DOHH2 (cell line): Measurements from ENCODE around the gene EPHA4.

ENCODE experiments used
- H3F3A ChIP-seq: fragments of 200-600 bp; sonication (generic), shearing (Covaris generic); 2 replicates; pipeline ENCODE4 v1.6.0; 2016; ENCODE audit warnings: antibody characterized with exemption, mild to moderate bottlenecking; ENCODE audit not compliant: control insufficient read depth, insufficient read depth
- H3K27ac ChIP-seq: fragments of 200-600 bp; sonication (generic); 2 replicates; pipeline ENCODE4 v1.5.1; 2014; ENCODE audit warnings: low read depth, mild to moderate bottlenecking, low read length, moderate library complexity
- H3K27me3 ChIP-seq: fragments of 200-600 bp; sonication (generic); 2 replicates; pipeline ENCODE4 v1.6.1; 2014; ENCODE audit warnings: mild to moderate bottlenecking, low read length, mixed read lengths; ENCODE audit not compliant: control insufficient read depth
- H3K36me3 ChIP-seq: fragments of 200-600 bp; sonication (generic); 2 replicates; pipeline ENCODE4 v1.6.1; 2014; ENCODE audit warnings: mild to moderate bottlenecking, low read length, moderate library complexity, mixed read lengths; ENCODE audit not compliant: control insufficient read depth
- H3K4me1 ChIP-seq: fragments of 200-600 bp; sonication (generic); 2 replicates; pipeline ENCODE4 v1.6.1; 2014; ENCODE audit warnings: mild to moderate bottlenecking, low read length, mixed read lengths; ENCODE audit not compliant: control insufficient read depth
- H3K4me2 ChIP-seq: fragments of 200-600 bp; sonication (generic); 2 replicates; pipeline ENCODE4 v1.6.0; 2014; ENCODE audit warnings: mild to moderate bottlenecking, low read length, moderate library complexity
- H3K4me3 ChIP-seq: fragments of 200-600 bp; sonication (generic); 2 replicates; pipeline ENCODE4 v1.5.1; 2014; ENCODE audit warnings: mild to moderate bottlenecking, low read length, mixed read lengths
- H3K79me2 ChIP-seq: fragments of 200-600 bp; sonication (generic); 2 replicates; pipeline ENCODE4 v1.6.1; 2014; ENCODE audit warnings: mild to moderate bottlenecking, low read length, mixed read lengths; ENCODE audit not compliant: control insufficient read depth
- H3K9me2 ChIP-seq: fragments of 200-600 bp; sonication (generic); replicated peaks from 2 replicates; pipeline ENCODE4 v1.6.1; 2014; ENCODE audit warnings: mild to moderate bottlenecking, low read length, mixed read lengths; ENCODE audit not compliant: control insufficient read depth
- H3K9me3 ChIP-seq: fragments of 200-600 bp; sonication (generic); 2 replicates; pipeline ENCODE4 v1.6.1; 2014; ENCODE audit warnings: antibody characterized with exemption, low read length, mixed read lengths; ENCODE audit not compliant: control insufficient read depth, insufficient read depth
- H4K20me1 ChIP-seq: fragments of 200-600 bp; sonication (generic); 2 replicates; pipeline ENCODE4 v1.6.0; 2014; ENCODE audit warnings: low read depth, mild to moderate bottlenecking, antibody characterized with exemption, low read length, moderate library complexity; ENCODE audit not compliant: control insufficient read depth, insufficient read depth
- EZH2phosphoT487 ChIP-seq: fragments of 200-600 bp; sonication (generic); IDR thresholded peaks from 2 replicates; pipeline ENCODE4 v1.6.1; 2017; ENCODE audit warnings: borderline replicate concordance, mild to moderate bottlenecking, antibody characterized with exemption, low read length, moderate library complexity, mixed read lengths
- TF ChIP-seq, protein P1 (sequence below): fragments of 200-600 bp; sonication (generic); IDR thresholded peaks from one replicate; pipeline ENCODE4 v1.5.1; 2014; ENCODE audit warnings: antibody characterized with exemption, mild to moderate bottlenecking, low read depth, low read length; ENCODE audit not compliant: poor library complexity, severe bottlenecking

EPHA4 gene

DNA sequence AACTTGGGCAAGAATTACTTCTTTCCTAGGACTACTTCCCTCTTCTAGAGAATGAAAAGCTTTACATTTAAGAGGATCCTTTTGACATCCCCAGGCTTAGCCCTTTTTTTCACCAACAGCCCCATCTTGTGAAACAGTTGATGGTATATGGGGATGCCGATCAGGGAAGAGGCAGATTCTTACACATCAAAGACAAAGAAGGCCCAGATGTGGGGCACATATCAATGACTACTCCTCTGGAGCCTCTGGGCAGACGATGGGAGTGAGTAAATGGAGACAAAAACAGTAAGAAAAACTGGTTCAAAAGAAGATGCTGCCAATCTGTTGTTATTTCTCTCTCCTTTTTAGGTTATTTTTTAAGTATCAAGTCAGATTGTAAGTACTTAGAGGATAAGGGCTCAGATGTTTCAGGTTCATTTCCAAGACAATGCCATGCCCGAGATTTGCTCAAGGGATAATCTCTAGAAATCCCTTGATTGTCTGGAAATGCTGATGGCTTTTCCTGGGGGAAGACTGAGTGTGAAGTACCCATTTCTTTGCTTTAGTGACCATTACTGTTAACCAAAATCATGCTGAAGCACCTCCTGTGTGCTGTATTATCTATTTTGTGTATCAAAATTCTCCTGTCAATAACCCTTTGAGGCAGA is 117.5 kb downstream of the EPHA4 start:
- H3K4me3 ChIP-seq = no peak overlapping the region
- H3K79me2 ChIP-seq = no peaks in the 10 kb centered on the region
- H3K4me1 ChIP-seq = peaks cover 4% of the 10 kb centered on the region; the same call in 1 of the 2 replicates
- TF ChIP-seq EZH2phosphoT487 = no peak
- TF ChIP-seq, protein P1, sequence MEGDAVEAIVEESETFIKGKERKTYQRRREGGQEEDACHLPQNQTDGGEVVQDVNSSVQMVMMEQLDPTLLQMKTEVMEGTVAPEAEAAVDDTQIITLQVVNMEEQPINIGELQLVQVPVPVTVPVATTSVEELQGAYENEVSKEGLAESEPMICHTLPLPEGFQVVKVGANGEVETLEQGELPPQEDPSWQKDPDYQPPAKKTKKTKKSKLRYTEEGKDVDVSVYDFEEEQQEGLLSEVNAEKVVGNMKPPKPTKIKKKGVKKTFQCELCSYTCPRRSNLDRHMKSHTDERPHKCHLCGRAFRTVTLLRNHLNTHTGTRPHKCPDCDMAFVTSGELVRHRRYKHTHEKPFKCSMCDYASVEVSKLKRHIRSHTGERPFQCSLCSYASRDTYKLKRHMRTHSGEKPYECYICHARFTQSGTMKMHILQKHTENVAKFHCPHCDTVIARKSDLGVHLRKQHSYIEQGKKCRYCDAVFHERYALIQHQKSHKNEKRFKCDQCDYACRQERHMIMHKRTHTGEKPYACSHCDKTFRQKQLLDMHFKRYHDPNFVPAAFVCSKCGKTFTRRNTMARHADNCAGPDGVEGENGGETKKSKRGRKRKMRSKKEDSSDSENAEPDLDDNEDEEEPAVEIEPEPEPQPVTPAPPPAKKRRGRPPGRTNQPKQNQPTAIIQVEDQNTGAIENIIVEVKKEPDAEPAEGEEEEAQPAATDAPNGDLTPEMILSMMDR = no peak
- no peaks in the 10 kb centered on the region for H3K36me3 ChIP-seq
- no peaks in the 10 kb centered on the region for H4K20me1 ChIP-seq
- no peaks in the 10 kb centered on the region for H3K27me3 ChIP-seq
- H3K4me2 ChIP-seq = no peak overlapping the region
- H3K9me2 ChIP-seq = no peaks in the 10 kb centered on the region
- H3F3A ChIP-seq = no peaks in the 10 kb centered on the region
- H3K27ac ChIP-seq = no peak overlapping the region
- H3K9me3 ChIP-seq = no peaks in the 10 kb centered on the region

DNA sequence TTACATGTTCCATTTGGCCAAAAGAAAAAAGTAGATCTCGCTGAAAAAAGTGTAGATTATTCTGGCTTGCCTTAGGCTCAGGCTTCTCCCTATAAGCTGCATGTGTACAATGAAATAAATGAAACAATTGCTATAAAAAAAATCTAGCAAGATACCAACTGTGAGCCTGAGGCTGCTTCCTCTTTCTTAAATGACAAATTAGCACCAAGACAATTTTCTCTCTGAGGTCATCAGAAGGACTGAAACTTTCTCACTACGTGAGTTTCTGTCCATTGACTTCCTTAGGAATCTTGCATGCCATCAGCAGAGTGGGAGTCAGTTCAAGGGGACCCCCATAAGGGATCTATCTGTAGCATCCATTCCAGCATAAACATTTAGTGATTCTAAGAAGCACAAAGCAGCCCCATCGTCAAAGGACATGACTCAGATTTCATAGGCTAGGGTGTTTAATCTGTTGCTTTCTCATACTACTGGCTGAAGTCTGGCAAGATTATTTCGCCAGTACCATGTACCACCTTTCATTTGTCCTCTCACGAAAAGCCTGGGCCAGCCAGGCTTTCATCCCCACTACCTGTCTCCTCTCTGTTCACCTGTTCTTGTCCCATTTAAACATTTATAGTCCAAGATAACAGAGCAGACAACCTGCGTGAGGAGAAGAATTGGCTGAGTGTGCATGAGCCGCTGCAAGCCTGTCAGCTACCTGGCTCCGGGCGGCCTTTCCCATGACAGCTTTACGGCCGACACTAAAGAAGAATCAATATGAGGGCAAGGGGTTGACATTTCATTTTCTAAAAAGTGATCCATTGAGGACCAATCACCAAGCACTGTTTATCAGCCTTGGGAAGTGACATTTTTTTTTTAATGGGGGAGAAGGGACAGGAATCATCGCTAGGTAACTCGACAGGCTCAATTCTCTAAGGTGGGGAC is 120.0 kb downstream of the EPHA4 start:
- H3K27ac ChIP-seq = no peak overlapping the region
- H3K4me2 ChIP-seq = no peak overlapping the region
- TF ChIP-seq, protein P1 = no peak
- TF ChIP-seq EZH2phosphoT487 = no peak
- no peaks in the 10 kb centered on the region for H3F3A ChIP-seq
- H3K36me3 ChIP-seq = no peaks in the 10 kb centered on the region
- H3K79me2 ChIP-seq = no peaks in the 10 kb centered on the region
- peaks cover 10% of the 10 kb centered on the region for H3K4me1 ChIP-seq
- H3K4me3 ChIP-seq = no peak overlapping the region
- no peaks in the 10 kb centered on the region for H3K9me3 ChIP-seq
- H3K9me2 ChIP-seq = no peaks in the 10 kb centered on the region
- H4K20me1 ChIP-seq = no peaks in the 10 kb centered on the region
- H3K27me3 ChIP-seq = no peaks in the 10 kb centered on the region

DNA sequence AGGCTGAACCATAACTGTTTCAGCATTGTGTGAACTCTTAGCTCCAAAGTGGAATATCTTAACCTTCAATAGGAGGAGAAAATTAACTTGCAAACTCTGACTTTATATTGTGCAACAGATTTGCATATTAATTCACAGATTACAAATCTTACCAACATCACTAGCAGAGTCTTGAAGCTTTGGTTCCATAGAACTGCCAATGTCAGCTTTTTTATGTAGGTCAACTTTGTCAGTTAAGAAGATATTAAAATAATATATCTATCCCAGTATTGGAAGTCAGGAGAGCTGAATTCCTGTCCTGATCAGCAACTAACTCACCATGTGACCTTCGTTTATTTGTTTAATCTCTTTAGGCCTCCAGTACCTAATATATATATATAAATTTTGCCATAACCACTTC is 121.8 kb downstream of the EPHA4 start:
- TF ChIP-seq, protein P1 = no peak
- TF ChIP-seq EZH2phosphoT487 = no peak
- Histone ChIP-seq H3K79me2 (no peaks in the 10 kb centered on the region), H3K27me3 (no peaks in the 10 kb centered on the region), H3F3A (no peaks in the 10 kb centered on the region), H3K4me3 (no peak overlapping the region), H3K4me2 (no peak overlapping the region), H3K36me3 (no peaks in the 10 kb centered on the region), H3K9me3 (no peaks in the 10 kb centered on the region), H3K27ac (no peak overlapping the region), H4K20me1 (no peaks in the 10 kb centered on the region), H3K4me1 (peaks cover 7% of the 10 kb centered on the region), H3K9me2 (no peaks in the 10 kb centered on the region)
